AG09309 (cell line): ENCODE measurements around the gene LGALS9C.
A peak's percentile ranks its signal among the peaks of the same experiment; 100 is the strongest.
"Not testable (repeated sequence)": the region's sequence is repeated elsewhere in the genome, so short reads cannot be mapped to it uniquely, and the experiment has no call there.

Experiments used
- DNase-seq: peaks from one replicate; pipeline ENCODE4 v3.0.0-alpha.2; 2010; ENCODE audit warnings: low read depth
- H3K4me3 ChIP-seq: 2 replicates; pipeline ENCODE4 v1.5.1; 2011; ENCODE audit warnings: mild to moderate bottlenecking, low read depth, low read length, moderate library complexity; ENCODE audit not compliant: control insufficient read depth
- TF ChIP-seq, protein P1 (sequence below): IDR thresholded peaks from 2 replicates; pipeline ENCODE4 v1.5.1; 2011; ENCODE audit warnings: mild to moderate bottlenecking, low read depth, low read length, inconsistent platforms; ENCODE audit not compliant: insufficient read depth, control insufficient read depth; ENCODE audit errors: missing control alignments

LGALS9C gene

DNA sequence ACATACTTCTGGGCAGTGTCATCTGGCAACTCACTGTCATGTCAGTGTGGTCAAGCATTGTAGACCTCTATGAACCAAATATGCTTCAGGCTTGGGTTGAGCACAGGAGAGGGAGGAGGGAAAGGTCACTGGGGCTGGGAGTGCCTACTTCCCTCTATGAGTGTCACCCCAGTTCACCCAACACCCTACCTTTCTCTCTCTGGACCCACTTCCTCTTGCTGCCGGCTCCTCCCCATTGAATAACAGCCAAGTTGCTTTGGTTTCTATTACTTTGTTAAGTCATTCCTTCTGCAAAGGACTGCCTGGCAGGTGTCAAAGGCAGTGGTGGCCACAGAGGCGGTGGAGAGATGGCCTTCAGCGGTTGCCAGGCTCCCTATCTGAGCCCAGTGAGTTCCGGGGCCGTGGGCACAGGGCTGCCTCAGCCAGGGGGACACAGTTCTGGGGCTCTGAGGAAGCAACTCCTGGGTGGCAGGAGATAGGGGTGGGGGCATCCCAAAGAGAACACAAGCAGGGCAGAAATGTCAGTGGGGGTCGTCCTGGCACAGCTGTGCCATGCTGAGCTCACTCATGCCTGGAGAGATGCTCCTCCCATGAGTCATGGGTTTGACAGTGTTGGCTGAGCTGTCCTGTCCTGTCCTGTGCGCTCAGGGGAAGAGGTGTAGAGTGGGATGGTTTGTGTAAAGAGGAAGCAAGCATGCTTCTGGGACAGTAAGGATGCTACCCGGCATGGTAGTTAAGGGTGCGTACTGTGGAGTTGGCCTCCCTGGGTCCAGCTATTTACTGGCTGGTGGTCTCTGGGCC lies at the start of gene LGALS9C:
Gene LGALS9C (plus strand): TSS at position 282 of the 801 bp plus-strand sequence. CDS start 66 bp downstream, at position 348.
- not testable (repeated sequence) for DNase-seq, H3K4me3 ChIP-seq

DNA sequence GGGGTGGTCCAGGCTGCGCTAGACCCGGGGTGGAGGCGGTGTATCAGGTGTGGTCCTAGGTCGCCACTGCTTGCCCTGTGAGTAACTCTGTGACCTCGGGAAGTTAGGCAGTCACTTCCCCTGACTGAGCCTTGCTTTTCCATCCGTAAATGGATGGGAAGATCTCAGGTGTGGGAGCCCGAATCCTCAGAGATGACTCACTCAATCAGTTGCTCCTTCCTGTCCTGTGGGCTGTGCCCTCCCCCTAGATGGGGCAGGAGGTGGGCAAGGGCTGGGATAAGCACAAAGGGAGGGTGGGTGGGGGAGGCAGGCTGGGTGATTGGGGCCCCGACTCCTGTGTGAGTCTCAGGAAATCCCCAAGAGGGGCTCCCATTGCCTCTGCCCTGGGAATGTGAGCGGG lies 44.4 kb upstream of the LGALS9C start:
- H3K4me3 ChIP-seq, DNase-seq: not testable (repeated sequence)

DNA sequence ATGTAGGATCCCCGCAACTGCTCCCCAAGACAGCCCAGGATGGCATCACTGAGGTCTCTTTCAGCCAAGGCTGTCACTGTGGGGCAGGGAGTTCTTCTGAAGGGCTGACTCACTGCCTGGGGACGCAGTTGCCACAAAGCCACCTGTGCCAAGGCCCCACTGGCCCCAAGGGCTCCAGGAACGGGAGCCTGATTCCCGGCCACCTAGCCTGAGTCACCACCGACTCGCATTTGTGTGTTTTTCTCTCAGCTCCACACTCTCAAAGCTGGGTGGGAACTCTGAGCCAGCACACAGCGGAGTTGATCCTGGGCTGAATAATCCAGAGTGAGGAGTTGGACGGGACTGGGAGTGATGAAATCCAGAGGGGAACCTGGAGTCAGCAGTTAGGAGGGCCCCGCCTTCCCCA lies 37.1 kb upstream of the LGALS9C start:
- H3K4me3 ChIP-seq, DNase-seq: not testable (repeated sequence)

DNA sequence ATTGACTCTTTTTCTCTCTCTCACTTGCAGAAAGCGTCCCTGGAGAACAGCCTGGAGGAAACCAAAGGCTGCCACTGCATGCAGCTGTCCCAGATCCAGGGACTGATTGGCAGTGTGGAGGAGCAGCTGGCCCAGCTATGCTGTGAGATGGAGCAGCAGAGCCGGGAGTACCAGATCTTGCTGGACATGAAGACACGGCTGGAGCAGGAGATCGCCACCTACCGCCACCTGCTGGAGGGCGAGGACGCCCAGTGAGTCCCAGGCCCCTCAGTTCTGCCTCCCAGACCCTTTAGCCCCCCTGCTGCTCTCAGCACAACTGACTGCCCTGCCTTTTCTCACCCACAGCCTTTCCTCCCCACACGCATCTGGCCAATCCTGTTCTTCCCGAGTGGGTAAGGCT lies 34.5 kb upstream of the LGALS9C start:
- TF ChIP-seq, protein P1, sequence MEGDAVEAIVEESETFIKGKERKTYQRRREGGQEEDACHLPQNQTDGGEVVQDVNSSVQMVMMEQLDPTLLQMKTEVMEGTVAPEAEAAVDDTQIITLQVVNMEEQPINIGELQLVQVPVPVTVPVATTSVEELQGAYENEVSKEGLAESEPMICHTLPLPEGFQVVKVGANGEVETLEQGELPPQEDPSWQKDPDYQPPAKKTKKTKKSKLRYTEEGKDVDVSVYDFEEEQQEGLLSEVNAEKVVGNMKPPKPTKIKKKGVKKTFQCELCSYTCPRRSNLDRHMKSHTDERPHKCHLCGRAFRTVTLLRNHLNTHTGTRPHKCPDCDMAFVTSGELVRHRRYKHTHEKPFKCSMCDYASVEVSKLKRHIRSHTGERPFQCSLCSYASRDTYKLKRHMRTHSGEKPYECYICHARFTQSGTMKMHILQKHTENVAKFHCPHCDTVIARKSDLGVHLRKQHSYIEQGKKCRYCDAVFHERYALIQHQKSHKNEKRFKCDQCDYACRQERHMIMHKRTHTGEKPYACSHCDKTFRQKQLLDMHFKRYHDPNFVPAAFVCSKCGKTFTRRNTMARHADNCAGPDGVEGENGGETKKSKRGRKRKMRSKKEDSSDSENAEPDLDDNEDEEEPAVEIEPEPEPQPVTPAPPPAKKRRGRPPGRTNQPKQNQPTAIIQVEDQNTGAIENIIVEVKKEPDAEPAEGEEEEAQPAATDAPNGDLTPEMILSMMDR, result peak; percentile 18
- not testable (repeated sequence) for H3K4me3 ChIP-seq, DNase-seq

DNA sequence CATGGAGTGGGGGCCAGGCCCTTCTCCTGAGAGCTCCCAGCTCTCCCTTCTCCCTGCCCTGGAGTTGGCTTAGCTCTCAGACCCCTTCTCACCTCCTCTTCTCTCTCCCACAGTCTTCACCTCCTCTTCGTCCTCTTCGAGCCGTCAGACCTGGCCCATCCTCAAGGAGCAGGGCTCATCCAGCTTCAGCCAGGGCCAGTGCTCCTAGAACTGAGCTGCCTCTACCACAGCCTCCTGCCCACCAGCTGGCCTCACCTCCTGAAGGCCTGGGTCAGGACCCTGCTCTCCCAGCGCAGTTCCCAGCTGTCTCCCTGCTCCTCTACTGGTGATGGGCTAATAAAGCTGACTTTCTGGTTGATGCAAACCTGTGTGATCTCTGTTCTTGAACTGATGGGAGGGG lies 34.1 kb upstream of the LGALS9C start:
- not testable (repeated sequence) for H3K4me3 ChIP-seq, DNase-seq

DNA sequence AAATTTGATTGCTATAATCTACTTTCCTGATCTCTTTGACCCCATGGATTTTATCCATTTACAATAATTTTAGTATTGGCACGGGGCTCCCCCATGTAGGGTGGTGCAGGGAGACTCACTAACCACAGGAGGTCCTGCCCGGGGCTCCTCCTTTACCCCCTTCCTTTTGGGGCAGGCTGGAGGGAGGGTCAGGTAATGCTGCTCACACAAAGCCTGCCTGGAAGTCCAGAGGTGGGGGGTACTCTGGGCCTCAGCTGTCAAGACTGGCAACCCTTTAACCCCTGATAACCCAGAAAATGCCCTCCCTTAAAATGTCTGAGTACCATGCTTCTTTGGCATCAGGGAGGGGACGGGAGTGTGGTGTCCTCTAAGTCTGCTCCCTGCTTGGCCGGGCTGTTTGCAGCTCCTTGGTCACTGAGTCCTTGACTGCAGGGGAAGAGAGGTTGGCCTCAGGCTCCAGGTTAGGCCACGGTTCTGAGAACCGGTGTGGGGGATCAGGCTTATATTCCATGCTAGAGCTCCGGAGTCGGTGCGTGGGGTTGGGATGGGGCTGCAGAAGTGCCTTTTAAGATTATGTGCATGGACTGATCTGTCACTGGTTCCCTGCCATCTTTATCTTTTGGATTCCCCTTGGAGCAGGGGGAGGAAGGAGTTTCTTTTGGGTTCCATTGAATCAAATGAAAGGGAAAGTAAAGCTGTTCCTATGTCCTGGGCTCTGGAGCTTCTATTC lies 28.9 kb upstream of the LGALS9C start:
- not testable (repeated sequence) for DNase-seq, H3K4me3 ChIP-seq

DNA sequence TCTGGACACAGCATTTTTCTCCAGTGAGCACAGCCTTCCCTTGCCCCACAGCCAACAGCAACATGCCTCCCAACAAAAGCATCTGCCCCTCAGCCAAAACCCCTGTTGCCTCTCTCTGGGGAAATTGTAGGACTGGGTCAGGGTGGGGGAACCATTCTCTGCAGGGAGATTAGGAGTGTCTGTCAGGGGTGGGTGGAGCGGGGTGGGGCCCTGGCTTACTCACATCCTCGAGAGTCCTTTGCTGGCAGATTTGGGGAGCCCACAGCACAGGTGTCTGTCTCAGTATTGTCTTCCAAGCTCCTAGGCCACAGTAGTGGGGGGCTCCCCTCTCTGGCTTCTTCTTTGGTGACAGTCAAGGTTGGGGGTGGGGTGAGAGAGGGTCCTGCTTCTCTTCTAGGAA lies 28.3 kb upstream of the LGALS9C start:
- H3K4me3 ChIP-seq, DNase-seq: not testable (repeated sequence)

DNA sequence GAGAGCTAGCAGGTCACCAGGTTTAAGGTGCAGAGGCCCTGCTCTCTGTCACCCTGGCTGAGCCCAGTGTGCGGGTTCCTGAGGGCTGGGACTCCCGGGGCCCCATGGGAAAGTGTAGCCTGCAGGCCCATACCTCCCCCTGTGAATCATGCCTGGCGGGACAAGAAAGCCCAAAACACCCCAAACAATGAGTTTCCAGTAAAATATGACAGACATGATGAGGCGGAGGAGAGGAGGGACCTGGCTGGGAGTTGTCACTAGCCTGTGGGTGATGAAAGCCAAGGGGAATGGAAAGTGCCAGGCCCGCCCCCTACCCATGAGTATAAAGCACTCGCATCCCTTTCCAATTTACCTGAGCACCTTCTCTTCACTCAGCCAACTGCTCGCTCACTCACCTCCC lies 26.8 kb upstream of the LGALS9C start:
- H3K4me3 ChIP-seq, DNase-seq: not testable (repeated sequence)

DNA sequence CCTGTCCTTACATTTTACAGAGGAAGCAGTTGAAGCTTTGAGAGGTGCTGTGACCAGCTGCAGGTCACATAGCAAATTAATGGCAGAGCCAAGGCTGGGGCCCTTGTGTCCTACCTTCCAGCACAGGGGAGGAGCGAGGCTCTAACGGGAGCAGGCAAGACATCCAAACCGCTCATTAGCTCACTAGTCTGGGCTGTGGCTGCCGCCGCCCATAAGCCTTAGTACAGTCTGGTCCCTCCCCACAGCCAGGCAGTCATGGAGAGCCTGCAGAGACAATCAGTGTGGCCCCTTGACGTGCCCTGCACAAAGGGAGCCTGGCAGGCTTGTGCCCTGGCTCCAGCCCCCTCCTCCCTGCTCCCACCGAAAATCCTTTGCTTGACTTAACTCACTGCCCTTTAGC lies 25.6 kb upstream of the LGALS9C start:
- not testable (repeated sequence) for DNase-seq

DNA sequence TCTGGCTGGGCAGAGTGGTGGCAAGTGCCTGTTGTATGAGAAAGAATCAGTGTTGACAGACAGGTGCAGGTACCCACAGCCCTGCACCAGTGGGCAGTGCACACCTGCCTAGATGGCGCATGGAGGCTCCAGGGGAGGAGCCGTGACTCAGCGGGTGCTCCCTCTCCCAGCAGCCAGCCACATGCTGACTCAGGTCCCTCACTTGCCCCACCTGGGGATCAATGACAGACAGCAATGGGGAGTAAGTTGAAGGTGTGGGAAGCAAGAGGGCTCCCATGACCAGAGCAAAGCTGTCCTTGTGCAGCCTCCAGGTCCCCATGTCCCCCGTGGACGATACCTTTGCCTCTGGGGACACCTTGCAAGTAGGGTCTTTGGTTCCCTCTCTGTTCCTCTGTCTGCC lies 24.6 kb upstream of the LGALS9C start:
- not testable (repeated sequence) for H3K4me3 ChIP-seq, DNase-seq

More for the DNA sequence above, 25.6 kb upstream of the LGALS9C start:
- not testable (repeated sequence) for H3K4me3 ChIP-seq

DNA sequence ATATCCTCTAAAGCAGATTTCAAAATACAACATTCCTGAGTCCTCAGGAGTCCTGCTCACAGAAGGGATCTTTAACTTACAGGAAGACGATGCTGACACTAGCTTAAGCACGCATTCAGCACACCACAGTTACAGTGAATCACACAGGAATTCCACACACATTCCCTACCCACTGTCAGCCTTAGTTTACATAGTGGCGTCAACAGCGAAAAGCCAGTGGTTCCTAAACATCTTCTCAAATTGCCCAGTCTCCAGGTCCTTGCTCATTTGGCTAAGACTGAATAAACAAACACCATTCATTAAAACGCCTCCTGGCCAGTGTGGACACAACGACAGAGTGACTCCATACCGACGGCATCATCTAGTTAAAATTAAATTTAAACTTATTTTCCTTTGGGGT lies 17.6 kb upstream of the LGALS9C start:
- DNase-seq, result peak; percentile 13
- not testable (repeated sequence) for H3K4me3 ChIP-seq

DNA sequence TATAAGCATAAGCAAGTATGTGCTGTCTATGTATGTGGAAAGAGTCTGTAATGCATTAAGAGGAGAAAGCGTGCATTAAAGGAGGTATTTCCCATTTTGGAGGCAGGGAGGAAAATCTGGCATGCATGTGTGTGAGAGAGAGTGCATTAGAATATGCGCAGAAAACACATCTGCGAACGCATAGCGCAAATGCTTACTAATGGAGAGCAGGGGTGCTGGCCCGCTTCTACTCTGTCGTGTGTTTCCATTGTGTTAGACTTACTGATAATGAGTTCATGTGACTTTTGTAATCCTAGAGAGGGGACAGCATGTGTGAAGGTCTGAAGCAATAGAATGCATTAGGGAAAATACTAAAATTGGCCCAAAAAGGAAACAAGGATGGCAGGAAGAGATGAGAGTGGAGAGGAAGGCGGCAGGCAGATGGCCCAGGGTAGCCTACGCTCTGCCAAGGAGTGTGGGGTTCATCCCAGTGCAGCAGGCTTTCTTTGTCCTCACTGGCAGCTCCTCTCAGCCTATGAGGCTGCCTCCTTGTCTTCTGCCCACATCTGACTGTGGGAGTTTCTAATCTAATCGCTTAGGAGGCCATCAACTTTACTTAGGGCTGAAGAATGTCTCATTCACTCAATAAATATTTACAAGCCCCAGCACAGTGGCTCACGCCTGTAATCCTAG lies 12.6 kb upstream of the LGALS9C start:
- not testable (repeated sequence) for DNase-seq, H3K4me3 ChIP-seq

DNA sequence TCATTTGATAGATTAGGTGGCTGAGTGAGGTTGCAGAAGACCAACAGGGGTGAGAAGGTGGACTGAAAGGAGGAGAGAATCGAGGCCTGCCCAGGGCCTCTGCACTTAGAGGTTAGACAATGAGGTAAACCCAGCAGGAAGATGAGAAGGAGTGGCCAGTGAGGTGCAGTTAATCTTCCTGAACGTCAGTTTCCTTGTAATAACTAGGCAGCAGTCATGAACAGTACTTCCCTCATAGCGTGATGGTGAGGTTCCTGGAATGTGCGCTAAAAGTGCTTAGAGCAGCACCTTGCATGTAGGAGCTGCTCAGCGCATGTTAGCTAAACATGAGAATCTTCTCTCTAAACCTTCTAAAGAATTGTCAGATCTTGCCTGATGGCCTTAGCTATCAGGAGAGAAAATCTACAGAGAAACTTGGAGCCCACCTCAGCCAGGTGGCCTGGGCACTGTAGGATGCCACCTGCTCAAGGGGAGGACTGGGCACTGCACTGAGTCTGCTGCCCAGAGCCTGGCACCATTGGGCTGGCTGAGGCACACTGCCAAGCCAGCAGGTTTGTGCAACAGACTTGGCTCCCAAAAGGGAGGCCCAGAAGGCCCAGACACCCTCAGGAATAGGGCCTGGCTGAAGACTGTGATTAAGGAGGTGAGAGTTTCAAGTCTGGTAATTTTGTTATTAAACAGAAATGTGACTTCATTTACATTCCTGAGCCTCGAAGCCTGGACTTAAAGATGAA lies 10.2 kb upstream of the LGALS9C start:
- not testable (repeated sequence) for DNase-seq, H3K4me3 ChIP-seq

DNA sequence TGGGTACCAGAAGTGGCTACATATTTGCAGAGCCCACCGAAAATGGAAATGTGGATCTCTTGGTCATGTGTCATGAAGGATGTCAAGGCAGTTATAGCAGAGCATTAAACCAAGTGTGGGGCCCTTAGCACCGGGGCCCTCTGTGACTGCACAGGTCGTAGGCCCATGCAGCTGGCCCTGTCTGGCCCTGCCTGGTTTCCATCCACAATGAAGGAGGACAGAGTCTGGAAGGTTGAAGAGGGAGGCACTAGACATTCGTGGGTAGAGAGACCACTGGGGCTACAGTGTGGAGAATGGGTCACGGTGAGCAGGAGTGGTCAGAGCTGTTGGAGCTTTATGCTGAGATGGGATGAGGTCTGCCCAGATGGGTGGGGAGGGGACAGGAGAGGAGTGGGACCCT lies 9.6 kb upstream of the LGALS9C start:
- not testable (repeated sequence) for DNase-seq, H3K4me3 ChIP-seq

DNA sequence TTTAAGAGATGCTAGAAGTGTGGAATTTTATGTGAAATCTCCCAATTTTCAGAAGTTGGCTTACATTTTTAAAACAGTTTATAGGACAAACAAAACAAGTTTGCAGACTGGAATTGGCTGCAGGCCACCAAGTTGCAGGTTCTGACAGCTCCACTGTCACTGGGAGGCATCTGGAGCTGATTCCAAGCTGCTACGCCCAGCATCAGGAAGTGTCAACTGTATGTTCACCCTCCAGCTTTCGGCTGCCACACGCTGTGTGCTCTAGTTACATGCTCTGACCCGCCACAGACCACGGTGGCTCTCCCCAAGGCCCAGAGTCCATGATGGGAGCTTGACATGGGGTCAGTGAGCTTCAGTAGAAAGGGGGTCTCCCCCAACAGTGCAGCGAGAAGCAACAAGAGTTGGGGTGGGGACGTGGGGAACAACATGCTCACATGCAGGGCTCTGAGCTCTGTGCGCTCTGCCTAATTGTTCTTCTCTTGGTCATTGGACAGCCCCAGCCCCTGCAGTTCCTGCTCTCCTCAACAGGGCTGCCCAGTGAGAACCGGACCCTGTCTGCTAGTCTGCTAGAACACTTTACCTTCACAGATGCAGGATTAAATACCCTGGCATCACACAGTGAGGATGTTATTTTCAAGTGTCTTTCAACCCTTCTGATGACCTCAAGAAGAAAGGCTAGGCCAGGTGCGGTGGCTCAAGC lies 8.0 kb upstream of the LGALS9C start:
- DNase-seq, H3K4me3 ChIP-seq: not testable (repeated sequence)

DNA sequence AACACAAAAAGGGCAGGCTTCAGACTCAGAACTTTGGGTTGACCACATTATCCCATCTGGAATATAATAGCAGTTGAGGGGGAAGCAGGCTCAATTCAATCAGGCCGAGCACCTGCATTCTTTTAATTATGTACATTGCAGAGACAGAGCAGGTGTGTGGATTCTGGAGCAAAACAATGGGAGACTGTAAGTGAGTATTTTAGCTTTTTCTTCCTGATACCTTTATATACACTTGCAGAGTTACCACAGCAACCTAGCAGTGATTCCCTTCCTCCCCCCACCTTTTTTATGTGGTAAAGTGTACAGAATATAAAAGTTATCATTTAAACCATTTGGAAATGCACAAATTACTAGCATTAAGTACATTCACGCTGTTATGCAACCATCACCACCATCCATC lies 6.8 kb upstream of the LGALS9C start:
- not testable (repeated sequence) for DNase-seq, H3K4me3 ChIP-seq
